SK-N-SH treated with all-trans-retinoic acid at 6 μM for 48 hours (cell line): Measurements from ENCODE around the gene ANKRD44.

Experiments
- GLIS3 ChIP-seq: fragments of 250-450 bp; sonication (Bioruptor Pico); IDR thresholded peaks from 2 replicates; pipeline ENCODE4 v1.5.0; 2020; ENCODE audit warnings: mild to moderate bottlenecking, moderate library complexity
- PPARA ChIP-seq: fragments of 250-450 bp; sonication (Bioruptor Pico); IDR thresholded peaks from 2 replicates; pipeline ENCODE4 v1.5.0; 2020; ENCODE audit warnings: mild to moderate bottlenecking, borderline replicate concordance
- ZFP30 ChIP-seq: fragments of 450-650 bp; formaldehyde crosslinking; IDR thresholded peaks from 2 replicates; pipeline ENCODE4 v1.5.0; 2022; ENCODE audit warnings: mild to moderate bottlenecking, moderate library complexity
- TF ChIP-seq, protein P1 (sequence below): fragments of 250-450 bp; sonication (Bioruptor Pico); IDR thresholded peaks from 2 replicates; pipeline ENCODE4 v1.5.0; 2020; ENCODE audit warnings: mild to moderate bottlenecking, moderate library complexity

DNA sequence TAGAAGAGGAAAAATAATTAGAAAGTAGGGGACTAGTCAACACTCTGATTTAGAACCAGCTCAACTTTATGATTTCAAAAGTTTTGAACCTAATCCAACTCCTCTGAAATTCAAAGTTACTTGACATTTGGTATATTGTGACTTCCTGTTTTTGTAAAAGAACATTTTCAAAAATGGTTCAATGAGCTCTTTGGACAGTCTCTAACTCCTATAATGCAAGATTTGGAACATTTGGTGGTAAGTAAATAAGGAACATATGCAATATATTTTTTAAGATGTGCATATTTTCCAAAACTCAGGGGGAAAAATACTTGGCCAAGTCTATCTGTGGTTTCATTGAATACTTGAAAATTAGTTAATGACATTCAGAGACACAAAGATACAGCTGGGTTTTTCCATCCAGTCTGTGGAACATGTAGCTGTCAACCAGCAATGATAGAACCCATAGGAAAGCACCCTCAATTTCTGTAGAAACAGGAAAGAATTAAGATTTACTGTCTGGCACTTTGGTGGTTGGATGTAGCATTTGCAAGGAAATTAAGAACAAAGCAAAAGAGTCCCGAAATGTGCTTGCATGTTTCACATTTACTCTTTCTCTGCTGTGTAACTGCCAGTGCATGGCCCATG, 17.0 kb upstream of the ANKRD44 start:
- TF ChIP-seq, protein P1, sequence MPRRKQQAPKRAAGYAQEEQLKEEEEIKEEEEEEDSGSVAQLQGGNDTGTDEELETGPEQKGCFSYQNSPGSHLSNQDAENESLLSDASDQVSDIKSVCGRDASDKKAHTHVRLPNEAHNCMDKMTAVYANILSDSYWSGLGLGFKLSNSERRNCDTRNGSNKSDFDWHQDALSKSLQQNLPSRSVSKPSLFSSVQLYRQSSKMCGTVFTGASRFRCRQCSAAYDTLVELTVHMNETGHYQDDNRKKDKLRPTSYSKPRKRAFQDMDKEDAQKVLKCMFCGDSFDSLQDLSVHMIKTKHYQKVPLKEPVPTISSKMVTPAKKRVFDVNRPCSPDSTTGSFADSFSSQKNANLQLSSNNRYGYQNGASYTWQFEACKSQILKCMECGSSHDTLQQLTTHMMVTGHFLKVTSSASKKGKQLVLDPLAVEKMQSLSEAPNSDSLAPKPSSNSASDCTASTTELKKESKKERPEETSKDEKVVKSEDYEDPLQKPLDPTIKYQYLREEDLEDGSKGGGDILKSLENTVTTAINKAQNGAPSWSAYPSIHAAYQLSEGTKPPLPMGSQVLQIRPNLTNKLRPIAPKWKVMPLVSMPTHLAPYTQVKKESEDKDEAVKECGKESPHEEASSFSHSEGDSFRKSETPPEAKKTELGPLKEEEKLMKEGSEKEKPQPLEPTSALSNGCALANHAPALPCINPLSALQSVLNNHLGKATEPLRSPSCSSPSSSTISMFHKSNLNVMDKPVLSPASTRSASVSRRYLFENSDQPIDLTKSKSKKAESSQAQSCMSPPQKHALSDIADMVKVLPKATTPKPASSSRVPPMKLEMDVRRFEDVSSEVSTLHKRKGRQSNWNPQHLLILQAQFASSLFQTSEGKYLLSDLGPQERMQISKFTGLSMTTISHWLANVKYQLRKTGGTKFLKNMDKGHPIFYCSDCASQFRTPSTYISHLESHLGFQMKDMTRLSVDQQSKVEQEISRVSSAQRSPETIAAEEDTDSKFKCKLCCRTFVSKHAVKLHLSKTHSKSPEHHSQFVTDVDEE, result no peak
- no peak for TF ChIP-seq GLIS3
- TF ChIP-seq ZFP30 (CRISPR knock-in tag), result no peak
- no peak for TF ChIP-seq PPARA (CRISPR knock-in tag)
